ENCODE data around the gene NR1D2.
"Not testable (repeated sequence)": the region's sequence is repeated elsewhere in the genome, so short reads cannot be mapped to it uniquely, and the experiment has no call there.

NR1D2 gene

GRCh38 chr3:24012589-24013269, 67.6 kb downstream of the NR1D2 start:
- DNase-seq, result no peak

- DNase-seq, result no peak
These were observed 72.2 kb downstream of the NR1D2 start for GRCh38 chr3:24017305-24017704.

GRCh38 chr3:24018784-24019570, 73.9 kb downstream of the NR1D2 start:
- DNase-seq, result no peak

GRCh38 chr3:24019585-24019984, 74.5 kb downstream of the NR1D2 start:
- DNase-seq, result no peak

- DNase-seq, result no peak
These were observed 75.1 kb downstream of the NR1D2 start for GRCh38 chr3:24020036-24020691.

- no peak for DNase-seq
These were observed 78.1 kb downstream of the NR1D2 start for GRCh38 chr3:24023197-24023596.

GRCh38 chr3:24025805-24026204, 80.7 kb downstream of the NR1D2 start:
- no peak for DNase-seq

GRCh38 chr3:24026665-24027064, 81.6 kb downstream of the NR1D2 start:
- DNase-seq, result not testable (repeated sequence)

GRCh38 chr3:24027946-24028345, 82.9 kb downstream of the NR1D2 start:
- DNase-seq, result no peak

All from retina (tissue), 1 donor.